Keratinocyte (primary cell): ENCODE data around the gene RCOR3. TPM values are rescaled to one million over a fixed set of nuclear protein-coding genes. Genes with fewer than 3 reads are reported as not detected.

Experiments
- DNase-seq: peaks from one replicate; pipeline ENCODE4 v3.0.0-alpha.2; 2011; ENCODE audit warnings: low read depth, missing footprints, low spot score
- FAIRE-seq: peaks from 2 replicates; lab custom pipeline; 2011; peaks lifted over from hg19 to GRCh38; lab: Jason Lieb, UNC
- H2AFZ ChIP-seq: 2 replicates; pipeline ENCODE4 v1.6.0; 2012; ENCODE audit warnings: low read length, control low read depth, inconsistent platforms; ENCODE audit not compliant: control insufficient read depth
- H3K27ac ChIP-seq: 2 replicates; pipeline ENCODE4 v1.5.1; 2011; ENCODE audit warnings: low read length; ENCODE audit not compliant: control insufficient read depth, insufficient read depth
- H3K27me3 ChIP-seq: 3 replicates; pipeline ENCODE4 v1.6.0; 2011; ENCODE audit warnings: low read length; ENCODE audit not compliant: control insufficient read depth, insufficient read depth; ENCODE audit errors: extremely low read depth
- H3K36me3 ChIP-seq, 2 experiments: 2 replicates in 1 of 2; 3 replicates in 1 of 2; pipeline ENCODE4 v1.5.1; 2011; ENCODE audit warnings: low read length in 2 of 2, mild to moderate bottlenecking in 1 of 2; ENCODE audit not compliant: control insufficient read depth in 2 of 2, insufficient read depth in 2 of 2; ENCODE audit errors: extremely low read depth in 1 of 2
- H3K4me1 ChIP-seq: 3 replicates; pipeline ENCODE4 v1.5.1; 2011; ENCODE audit warnings: low read length; ENCODE audit not compliant: control insufficient read depth, insufficient read depth; ENCODE audit errors: extremely low read depth
- H3K4me2 ChIP-seq: 3 replicates; pipeline ENCODE4 v1.6.0; 2011; ENCODE audit warnings: low read depth, low read length; ENCODE audit not compliant: control insufficient read depth, insufficient read depth; ENCODE audit errors: extremely low read depth
- H3K4me3 ChIP-seq, 3 experiments: fragments of 200-600 bp in 1 of 3; sonication (generic) in 1 of 3; 2 replicates in 2 of 3; 3 replicates in 1 of 3; pipeline ENCODE4 v1.5.1; 2011 to 2016; ENCODE audit warnings: low read length in 3 of 3, mild to moderate bottlenecking in 3 of 3, control low read depth in 2 of 3, inconsistent platforms in 1 of 3, low read depth in 1 of 3, mixed read lengths in 1 of 3, mixed run types in 1 of 3, moderate library complexity in 1 of 3; ENCODE audit not compliant: control insufficient read depth in 2 of 3, insufficient read depth in 2 of 3; ENCODE audit errors: extremely low read depth in 1 of 3
- H3K79me2 ChIP-seq: 2 replicates; pipeline ENCODE4 v1.6.0; 2012; ENCODE audit warnings: low read length; ENCODE audit not compliant: control insufficient read depth, insufficient read depth
- H3K9ac ChIP-seq: 3 replicates; pipeline ENCODE4 v1.6.0; 2011; ENCODE audit warnings: low read length; ENCODE audit not compliant: control insufficient read depth, insufficient read depth; ENCODE audit errors: extremely low read depth
- H3K9me1 ChIP-seq: 3 replicates; pipeline ENCODE4 v1.6.0; 2011; ENCODE audit warnings: low read length; ENCODE audit not compliant: control insufficient read depth, insufficient read depth; ENCODE audit errors: extremely low read depth
- H3K9me3 ChIP-seq: 2 replicates; pipeline ENCODE4 v1.5.1; 2012; ENCODE audit warnings: low read depth, low read length; ENCODE audit not compliant: control insufficient read depth
- H4K20me1 ChIP-seq: 3 replicates; pipeline ENCODE4 v1.6.0; 2011; ENCODE audit warnings: low read length; ENCODE audit not compliant: control insufficient read depth, insufficient read depth; ENCODE audit errors: extremely low read depth
- EZH2 ChIP-seq: IDR thresholded peaks from one replicate; pipeline ENCODE4 v1.6.1; 2012; ENCODE audit warnings: inconsistent platforms, mild to moderate bottlenecking, low read length, moderate library complexity
- dilution Hi-C: fragments of 300-500 bp; cut with MboI; formaldehyde crosslinking; loops from one replicate; pipeline ENCODE4 v1.7.0; 2020; ENCODE audit warnings: low sequenced_read_pairs; ENCODE audit not compliant: extremely low pct_ligation_motif_present
- polyA plus RNA-seq, 5 experiments: library from polyadenylated mRNA; depleted of rRNA in 3 of 5; stranded (reverse) in 3 of 5; stranded (forward) in 1 of 5; unstranded in 1 of 5; fragments of >200 nt; gene quantifications; 1 replicate in 1 of 5; 2 replicates in 3 of 5; 3 replicates in 1 of 5; pipeline versions ENCODE4 v1.2.1 to v1.2.3, GENCODE V29; 2011 to 2012; ENCODE audit warnings: missing spikeins in 2 of 5, low read depth in 1 of 5, low replicate concordance in 1 of 5
- TF ChIP-seq, protein P1 (sequence below), 3 experiments: IDR thresholded peaks in 1 of 3; conservative IDR thresholded peaks in 1 of 3; optimal IDR thresholded peaks in 1 of 3; 2 replicates in 2 of 3; 3 replicates in 1 of 3; pipeline versions ENCODE3 to v1.5.1; 2011; ENCODE audit warnings: low read length in 3 of 3, mild to moderate bottlenecking in 3 of 3, moderate library complexity in 2 of 3, control low read depth in 1 of 3, inconsistent platforms in 1 of 3; ENCODE audit not compliant: insufficient read depth in 2 of 3; ENCODE audit errors: extremely low read depth in 1 of 3

The RCOR3 gene
- polyA plus RNA-seq, 1 donor (not counting 4 experiments of a cell fraction or from before 2014, with no cell fraction given) = 35.7 TPM

DNA sequence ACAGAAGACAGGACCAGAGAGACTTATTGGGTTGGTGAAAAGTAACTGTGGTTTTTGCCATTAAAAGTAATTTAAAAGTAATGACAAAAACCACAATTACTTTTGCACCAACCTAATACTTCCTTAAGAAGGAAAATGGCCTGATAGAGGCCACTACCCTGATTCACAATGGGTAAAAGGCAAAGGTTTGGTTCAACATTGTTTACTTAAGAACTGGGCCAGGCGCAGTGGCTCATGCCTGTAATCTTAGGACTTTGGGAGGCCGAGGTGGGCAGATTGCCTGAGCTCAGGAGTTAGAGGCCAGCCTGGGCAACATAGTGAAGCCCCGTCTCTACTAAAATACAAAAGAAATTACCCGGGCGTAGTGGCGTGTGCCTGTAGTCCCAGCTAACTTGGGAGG is 48.2 kb upstream of the RCOR3 start:
- Histone ChIP-seq H3K4me2 (no peak overlapping the region), H3K9ac (no peak overlapping the region), H3K36me3 (no peaks in the 10 kb centered on the region), H4K20me1 (no peaks in the 10 kb centered on the region), H3K9me3 (no peaks in the 10 kb centered on the region), H3K9me1 (no peaks in the 10 kb centered on the region), H3K79me2 (no peaks in the 10 kb centered on the region), H3K27me3 (no peaks in the 10 kb centered on the region), H2AFZ (no peak overlapping the region), H3K4me1 (no peaks in the 10 kb centered on the region), H3K4me3 (no peak overlapping the region), H3K27ac (no peak overlapping the region)
- TF ChIP-seq EZH2 = no peak
- TF ChIP-seq, protein P1, sequence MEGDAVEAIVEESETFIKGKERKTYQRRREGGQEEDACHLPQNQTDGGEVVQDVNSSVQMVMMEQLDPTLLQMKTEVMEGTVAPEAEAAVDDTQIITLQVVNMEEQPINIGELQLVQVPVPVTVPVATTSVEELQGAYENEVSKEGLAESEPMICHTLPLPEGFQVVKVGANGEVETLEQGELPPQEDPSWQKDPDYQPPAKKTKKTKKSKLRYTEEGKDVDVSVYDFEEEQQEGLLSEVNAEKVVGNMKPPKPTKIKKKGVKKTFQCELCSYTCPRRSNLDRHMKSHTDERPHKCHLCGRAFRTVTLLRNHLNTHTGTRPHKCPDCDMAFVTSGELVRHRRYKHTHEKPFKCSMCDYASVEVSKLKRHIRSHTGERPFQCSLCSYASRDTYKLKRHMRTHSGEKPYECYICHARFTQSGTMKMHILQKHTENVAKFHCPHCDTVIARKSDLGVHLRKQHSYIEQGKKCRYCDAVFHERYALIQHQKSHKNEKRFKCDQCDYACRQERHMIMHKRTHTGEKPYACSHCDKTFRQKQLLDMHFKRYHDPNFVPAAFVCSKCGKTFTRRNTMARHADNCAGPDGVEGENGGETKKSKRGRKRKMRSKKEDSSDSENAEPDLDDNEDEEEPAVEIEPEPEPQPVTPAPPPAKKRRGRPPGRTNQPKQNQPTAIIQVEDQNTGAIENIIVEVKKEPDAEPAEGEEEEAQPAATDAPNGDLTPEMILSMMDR (optimal IDR thresholded peaks at IDR 0.05 in 1 of 3, IDR thresholded peaks at IDR 0.05 in 1 of 3, conservative IDR thresholded peaks at IDR 0.05 in 1 of 3; ENCODE audit: extremely low read depth in 1 of 3, insufficient read depth in 2 of 3, low read length in 3 of 3) = no peak
- FAIRE-seq (no peak), DNase-seq (no peak)
- dilution Hi-C loops = no loop called here

DNA sequence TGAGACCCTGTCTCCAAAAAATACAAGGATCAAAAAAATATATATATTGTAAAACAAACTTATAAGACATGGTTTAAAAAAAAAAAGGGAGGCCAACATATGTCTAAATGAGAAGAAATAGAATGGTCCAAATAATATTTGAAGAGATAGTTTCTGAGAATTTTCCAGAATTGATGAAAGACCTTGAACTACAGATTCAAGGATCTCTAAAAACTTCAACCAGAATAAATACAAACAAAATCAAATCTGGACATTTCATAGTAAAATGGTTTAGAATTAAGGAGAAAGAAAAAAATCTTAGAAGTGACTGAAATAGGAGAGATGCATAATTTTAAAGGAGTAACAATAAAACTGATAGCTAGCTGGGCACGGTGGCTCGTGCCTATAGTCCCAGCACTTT is 45.5 kb upstream of the RCOR3 start:
- no peak overlapping the region for H3K27ac ChIP-seq
- dilution Hi-C loops = no loop called here
- H3K9ac ChIP-seq = no peak overlapping the region
- no peaks in the 10 kb centered on the region for H3K9me3 ChIP-seq
- no peak overlapping the region for H3K4me2 ChIP-seq
- DNase-seq = no peak
- no peak for FAIRE-seq
- H3K4me1 ChIP-seq = no peaks in the 10 kb centered on the region
- no peaks in the 10 kb centered on the region for H3K36me3 ChIP-seq
- H3K9me1 ChIP-seq = no peaks in the 10 kb centered on the region
- no peak overlapping the region for H3K4me3 ChIP-seq
- H3K79me2 ChIP-seq = no peaks in the 10 kb centered on the region
- no peaks in the 10 kb centered on the region for H4K20me1 ChIP-seq
- no peak overlapping the region for H2AFZ ChIP-seq
- no peak for TF ChIP-seq EZH2
- TF ChIP-seq, protein P1 (optimal IDR thresholded peaks at IDR 0.05 in 1 of 3, IDR thresholded peaks at IDR 0.05 in 1 of 3, conservative IDR thresholded peaks at IDR 0.05 in 1 of 3; ENCODE audit: extremely low read depth in 1 of 3, insufficient read depth in 2 of 3, low read length in 3 of 3) = no peak
- H3K27me3 ChIP-seq = no peaks in the 10 kb centered on the region
